ENCODE results near the gene GPC6.

Gene GPC6

GRCh38 chr13:94390881-94391280 lies 1164.3 kb downstream of the GPC6 start:
- TF ChIP-seq ZFX (IDR thresholded peaks at IDR 0.05) (no peak), CTCF (conservative IDR thresholded peaks at IDR 0.05) (no peak)

GRCh38 chr13:94394723-94395122 lies 1168.1 kb downstream of the GPC6 start:
- no peak for TF ChIP-seq ZFX (IDR thresholded peaks at IDR 0.05)
- TF ChIP-seq CTCF (conservative IDR thresholded peaks at IDR 0.05): no peak
- no peak overlapping the region for H3K27ac ChIP-seq

More at GRCh38 chr13:94390881-94391280, 1164.3 kb downstream of the GPC6 start:
- H3K27ac ChIP-seq: no peak overlapping the region

GRCh38 chr13:94395860-94396259 lies 1169.3 kb downstream of the GPC6 start:
- TF ChIP-seq CTCF (conservative IDR thresholded peaks at IDR 0.05) (no peak), ZFX (IDR thresholded peaks at IDR 0.05) (no peak)
- H3K27ac ChIP-seq: no peak overlapping the region

- no peak overlapping the region for H3K27ac ChIP-seq
- TF ChIP-seq ZFX (IDR thresholded peaks at IDR 0.05): no peak
- no peak for TF ChIP-seq CTCF (conservative IDR thresholded peaks at IDR 0.05)
Measured at GRCh38 chr13:94399812-94400211, 1173.2 kb downstream of the GPC6 start.

- TF ChIP-seq CTCF (conservative IDR thresholded peaks at IDR 0.05): no peak
- no peak for TF ChIP-seq ZFX (IDR thresholded peaks at IDR 0.05)
Measured at GRCh38 chr13:94400874-94401273, 1174.3 kb downstream of the GPC6 start.

GRCh38 chr13:94408314-94409036 lies 1181.9 kb downstream of the GPC6 start:
- H3K27ac ChIP-seq: no peak overlapping the region
- TF ChIP-seq CTCF (conservative IDR thresholded peaks at IDR 0.05) (no peak), ZFX (IDR thresholded peaks at IDR 0.05) (no peak)

More at GRCh38 chr13:94400874-94401273, 1174.3 kb downstream of the GPC6 start:
- H3K27ac ChIP-seq: no peak overlapping the region

GRCh38 chr13:94411747-94412146 lies 1185.1 kb downstream of the GPC6 start:
- TF ChIP-seq ZFX (IDR thresholded peaks at IDR 0.05): no peak
- no peak for TF ChIP-seq CTCF (conservative IDR thresholded peaks at IDR 0.05)
- no peak overlapping the region for H3K27ac ChIP-seq
